NCI-H82 treated with DMSO at 0.1 percent for 48 hours (cell line): ENCODE data around the gene MANBA.

Source experiments
- DNase-seq: peaks from one replicate; lab custom pipeline; 2025; ENCODE audit not compliant: unreplicated experiment; lab: John Stamatoyannopoulos, UW

The MANBA gene

GRCh38 chr4:102598762-102599374 lies 161.9 kb downstream of the MANBA start:
- DNase-seq = no peak

GRCh38 chr4:102598086-102598761 lies 162.5 kb downstream of the MANBA start:
- DNase-seq = no peak

GRCh38 chr4:102596532-102596931 lies 164.2 kb downstream of the MANBA start:
- DNase-seq = no peak

- no peak for DNase-seq
Measured at GRCh38 chr4:102594000-102594399, 166.8 kb downstream of the MANBA start.

GRCh38 chr4:102593147-102593546 lies 167.6 kb downstream of the MANBA start:
- no peak for DNase-seq

GRCh38 chr4:102592256-102592655 lies 168.5 kb downstream of the MANBA start:
- no peak for DNase-seq

GRCh38 chr4:102589743-102590142 lies 171.0 kb downstream of the MANBA start:
- DNase-seq = no peak

- no peak for DNase-seq
Measured at GRCh38 chr4:102586644-102587021, 174.1 kb downstream of the MANBA start.

- no peak for DNase-seq
Measured at GRCh38 chr4:102586002-102586643, 174.6 kb downstream of the MANBA start.

- no peak for DNase-seq
Measured at GRCh38 chr4:102585329-102585728, 175.4 kb downstream of the MANBA start.

GRCh38 chr4:102584091-102584490 lies 176.7 kb downstream of the MANBA start:
- DNase-seq = no peak
